IPS-15b (cell line): Measurements from ENCODE around the gene MPPED1.

Experiments
- H3K27me3 ChIP-seq: one replicate; pipeline ENCODE4 v1.6.1; 2013; ENCODE audit warnings: low read length; ENCODE audit not compliant: control insufficient read depth, insufficient read depth
- H3K36me3 ChIP-seq: one replicate; pipeline ENCODE4 v1.6.1; 2013; ENCODE audit warnings: low read length; ENCODE audit not compliant: control insufficient read depth, insufficient read depth
- H3K4me1 ChIP-seq: one replicate; pipeline ENCODE4 v1.6.1; 2013; ENCODE audit warnings: mild to moderate bottlenecking, low read length; ENCODE audit not compliant: control insufficient read depth, insufficient read depth
- H3K4me3 ChIP-seq: one replicate; pipeline ENCODE4 v1.5.1; 2013; ENCODE audit warnings: low read depth, low read length
- H3K9ac ChIP-seq: one replicate; pipeline ENCODE4 v1.6.1; 2013; ENCODE audit warnings: low read depth, mild to moderate bottlenecking, low read length
- H3K9me3 ChIP-seq: one replicate; pipeline ENCODE4 v1.6.1; 2013; ENCODE audit warnings: mild to moderate bottlenecking, low read length; ENCODE audit not compliant: control insufficient read depth, insufficient read depth

Gene MPPED1

GRCh38 chr22:43504068-43504467, 92.3 kb downstream of the MPPED1 start:
- H3K9ac ChIP-seq = no peak overlapping the region
- H3K36me3 ChIP-seq = no peaks in the 10 kb centered on the region
- no peaks in the 10 kb centered on the region for H3K27me3 ChIP-seq
- no peaks in the 10 kb centered on the region for H3K9me3 ChIP-seq
- H3K4me1 ChIP-seq = no peaks in the 10 kb centered on the region
- H3K4me3 ChIP-seq = no peak overlapping the region

DNA sequence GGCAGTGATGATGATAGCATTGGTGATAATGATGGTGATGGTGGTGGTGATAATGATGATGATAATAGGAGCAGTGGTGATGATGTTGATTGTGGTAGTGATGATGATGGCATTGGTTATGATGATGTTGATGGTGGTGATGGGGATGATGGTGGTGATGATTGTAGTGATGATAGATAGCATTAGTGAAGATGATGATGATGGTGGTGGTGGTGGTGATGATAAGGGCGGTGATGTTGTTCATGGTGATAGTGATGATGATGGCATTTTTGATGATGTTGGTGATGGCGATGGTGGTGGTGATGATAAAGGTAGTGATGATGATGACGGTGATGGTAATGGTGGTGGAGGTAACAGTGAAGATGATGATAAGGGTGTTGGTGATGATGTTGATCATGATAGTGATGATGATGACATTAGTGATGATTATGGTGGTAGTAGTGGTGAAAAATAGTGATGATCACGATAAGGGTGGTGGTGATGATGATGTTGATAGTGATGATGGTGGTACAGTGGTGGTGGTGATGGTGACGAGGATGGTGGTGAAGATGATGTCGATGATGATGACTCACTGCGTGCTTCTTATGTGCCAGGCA, 93.0 kb downstream of the MPPED1 start:
- Histone ChIP-seq H3K36me3 (no peaks in the 10 kb centered on the region), H3K4me3 (no peak overlapping the region), H3K27me3 (no peaks in the 10 kb centered on the region), H3K9ac (no peak overlapping the region), H3K9me3 (no peaks in the 10 kb centered on the region), H3K4me1 (no peaks in the 10 kb centered on the region)

GRCh38 chr22:43505423-43505822, 93.6 kb downstream of the MPPED1 start:
- Histone ChIP-seq H3K9me3 (no peaks in the 10 kb centered on the region), H3K9ac (no peak overlapping the region), H3K27me3 (no peaks in the 10 kb centered on the region), H3K4me1 (no peaks in the 10 kb centered on the region), H3K36me3 (no peaks in the 10 kb centered on the region), H3K4me3 (no peak overlapping the region)

GRCh38 chr22:43505896-43506295, 94.1 kb downstream of the MPPED1 start:
- Histone ChIP-seq H3K9me3 (no peaks in the 10 kb centered on the region), H3K4me1 (no peaks in the 10 kb centered on the region), H3K4me3 (no peak overlapping the region), H3K36me3 (no peaks in the 10 kb centered on the region), H3K9ac (no peak overlapping the region), H3K27me3 (no peaks in the 10 kb centered on the region)

GRCh38 chr22:43506487-43506886, 94.7 kb downstream of the MPPED1 start:
- Histone ChIP-seq H3K27me3 (no peaks in the 10 kb centered on the region), H3K4me3 (no peak overlapping the region), H3K9ac (no peak overlapping the region), H3K36me3 (no peaks in the 10 kb centered on the region), H3K4me1 (no peaks in the 10 kb centered on the region), H3K9me3 (no peaks in the 10 kb centered on the region)

DNA sequence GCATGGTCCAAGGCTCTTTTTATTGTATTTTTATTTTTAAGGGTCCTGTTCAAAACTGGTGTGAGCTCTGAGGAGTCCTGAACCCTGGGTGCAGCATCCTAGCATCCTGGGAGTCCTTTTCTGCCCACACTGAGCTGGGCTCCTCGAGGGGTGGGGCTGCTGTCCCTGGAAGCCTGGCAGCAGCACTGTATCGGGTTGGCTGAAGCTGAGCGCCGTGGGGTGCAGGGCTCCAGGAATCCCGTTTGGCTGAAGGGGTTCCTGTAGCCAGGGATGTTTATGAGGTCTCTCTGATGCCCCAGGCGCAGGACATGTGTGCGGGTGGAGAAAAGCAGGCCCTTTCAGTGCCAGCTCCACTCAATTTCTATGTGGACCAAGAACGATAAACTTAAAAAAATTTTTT, 95.4 kb downstream of the MPPED1 start:
- no peaks in the 10 kb centered on the region for H3K4me1 ChIP-seq
- H3K9me3 ChIP-seq = no peaks in the 10 kb centered on the region
- no peaks in the 10 kb centered on the region for H3K27me3 ChIP-seq
- H3K9ac ChIP-seq = no peak overlapping the region
- H3K36me3 ChIP-seq = no peaks in the 10 kb centered on the region
- H3K4me3 ChIP-seq = no peak overlapping the region

DNA sequence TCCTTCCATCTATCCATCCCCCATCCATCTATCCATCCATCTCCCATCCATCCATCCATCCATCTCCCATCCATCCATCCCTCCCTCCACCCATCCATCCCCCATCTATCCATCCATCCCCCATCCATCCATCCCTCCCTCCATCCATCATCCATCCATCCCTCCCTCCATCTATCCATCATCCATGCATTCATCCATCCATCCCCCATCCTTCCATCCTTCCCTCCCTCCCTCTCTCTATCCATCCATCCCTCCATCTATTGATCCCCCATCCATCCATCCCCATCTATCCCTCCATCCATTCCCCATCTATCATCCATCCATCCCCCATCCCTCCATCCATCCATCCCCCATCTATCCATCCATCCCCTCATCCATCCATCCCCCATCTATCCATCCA, 96.7 kb downstream of the MPPED1 start:
- no peaks in the 10 kb centered on the region for H3K27me3 ChIP-seq
- H3K9ac ChIP-seq = no peak overlapping the region
- H3K36me3 ChIP-seq = no peaks in the 10 kb centered on the region
- H3K4me1 ChIP-seq = no peaks in the 10 kb centered on the region
- no peak overlapping the region for H3K4me3 ChIP-seq
- H3K9me3 ChIP-seq = no peaks in the 10 kb centered on the region

DNA sequence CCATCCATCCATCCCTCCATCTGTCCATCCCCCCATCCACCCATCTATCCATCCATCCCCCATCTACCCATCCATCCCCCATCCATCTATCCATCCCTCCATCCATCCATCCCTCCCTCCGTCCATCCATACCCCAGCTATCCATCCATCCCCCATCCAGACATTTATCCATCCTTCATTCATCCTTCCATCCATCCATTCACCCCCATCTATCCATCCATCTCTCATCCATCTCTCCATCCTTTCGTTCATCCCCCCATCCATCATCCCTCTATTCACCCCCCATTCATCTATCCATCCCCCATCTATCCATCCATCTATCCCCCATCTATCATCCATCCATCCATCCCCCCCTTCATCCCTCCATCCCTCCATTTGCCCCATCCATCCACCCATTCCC, 97.5 kb downstream of the MPPED1 start:
- Histone ChIP-seq H3K27me3 (no peaks in the 10 kb centered on the region), H3K36me3 (no peaks in the 10 kb centered on the region), H3K9ac (no peak overlapping the region), H3K4me3 (no peak overlapping the region), H3K4me1 (no peaks in the 10 kb centered on the region), H3K9me3 (no peaks in the 10 kb centered on the region)

DNA sequence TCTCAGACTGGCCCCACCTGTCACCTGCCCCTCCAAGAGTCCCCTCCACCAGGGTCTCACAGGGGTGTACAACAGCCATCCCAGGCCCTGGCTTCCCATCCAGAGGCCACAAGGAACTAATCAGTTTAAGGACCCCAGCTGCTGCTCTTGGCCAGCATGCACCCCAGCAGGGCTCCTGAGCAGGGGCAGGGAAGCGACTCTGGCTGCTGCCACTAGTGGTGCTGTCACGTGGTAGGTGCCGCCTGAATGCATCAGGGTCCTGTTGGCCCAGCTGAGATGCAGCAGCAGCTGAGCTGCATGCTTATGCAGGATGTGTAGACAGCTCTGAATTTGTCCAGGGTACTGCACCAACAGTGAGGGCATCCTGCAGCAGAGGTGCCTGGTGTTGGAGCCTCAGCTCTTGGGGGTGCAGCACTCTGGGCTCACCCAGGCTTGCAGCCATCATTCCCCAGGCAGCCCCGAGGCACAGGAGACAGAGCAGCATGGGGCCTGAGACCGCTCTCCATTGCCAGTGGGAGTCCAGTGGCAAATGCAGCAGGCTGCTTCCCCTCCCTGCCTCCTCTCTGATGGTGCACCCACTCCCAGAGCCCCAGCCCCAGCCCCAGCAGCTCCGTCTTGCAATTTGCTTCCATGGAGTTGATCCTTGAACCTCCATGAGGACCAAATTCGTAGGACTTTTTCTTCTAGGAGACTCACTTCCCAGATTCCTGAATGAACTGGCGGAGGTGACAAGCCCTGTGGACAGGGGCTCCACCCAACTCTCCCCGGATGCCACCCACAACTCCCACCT, 98.7 kb downstream of the MPPED1 start:
- Histone ChIP-seq H3K36me3 (no peaks in the 10 kb centered on the region), H3K9ac (no peak overlapping the region), H3K4me1 (no peaks in the 10 kb centered on the region), H3K27me3 (no peaks in the 10 kb centered on the region), H3K9me3 (no peaks in the 10 kb centered on the region), H3K4me3 (no peak overlapping the region)

- no peaks in the 10 kb centered on the region for H3K4me1 ChIP-seq
- no peaks in the 10 kb centered on the region for H3K27me3 ChIP-seq
- no peaks in the 10 kb centered on the region for H3K9me3 ChIP-seq
- H3K9ac ChIP-seq = no peak overlapping the region
- H3K4me3 ChIP-seq = no peak overlapping the region
- no peaks in the 10 kb centered on the region for H3K36me3 ChIP-seq
Observed at GRCh38 chr22:43511276-43511910, 99.6 kb downstream of the MPPED1 start.

GRCh38 chr22:43512279-43512678, 100.5 kb downstream of the MPPED1 start:
- Histone ChIP-seq H3K27me3 (no peaks in the 10 kb centered on the region), H3K4me3 (no peak overlapping the region), H3K9ac (no peak overlapping the region), H3K4me1 (no peaks in the 10 kb centered on the region), H3K9me3 (no peaks in the 10 kb centered on the region), H3K36me3 (no peaks in the 10 kb centered on the region)
